IMR-90 (cell line): ENCODE measurements around the gene PSKH1. TPM values are rescaled to one million over a fixed set of nuclear protein-coding genes. Genes with fewer than 3 reads are reported as not detected.

Experiments used
- ATAC-seq: fragments of 200-7000 bp; cut with Tn5 transposase; 2 replicates; pipeline ENCODE4 v1.9.1; 2020; ENCODE audit warnings: low read depth, mild to moderate bottlenecking, moderate library complexity
- BruUV-seq: library from RNA; stranded (reverse); fragments of 400-500 nt; replicated peaks from 2 replicates; lab custom pipeline; 2021; lab: Mats Ljungman, UMichigan
- CTCF ChIA-PET: fragments of 300-600 bp; formaldehyde crosslinking; extraction: SDS; loops from one replicate; lab custom pipeline; 2021; ENCODE audit warnings: antibody characterized with exemption; lab: Yijun Ruan, JAX
- POLR2A ChIA-PET: fragments of 300-600 bp; sonication (Branson Sonifier 250); formaldehyde crosslinking; loops from one replicate; lab custom pipeline; 2022; ENCODE audit warnings: antibody characterized with exemption; ENCODE audit not compliant: unreplicated experiment; lab: Charles Lee
- DNase-seq: peaks from one replicate; pipeline ENCODE4 v3.0.0; 2013
- H2AFZ ChIP-seq: replicated peaks from 2 replicates; pipeline ENCODE3; 2013; ENCODE audit warnings: low read length, mild to moderate bottlenecking; ENCODE audit not compliant: poor library complexity
- H2AK5ac ChIP-seq: 2 replicates; pipeline ENCODE4 v1.6.1; 2013; ENCODE audit warnings: low read depth, low read length, inconsistent platforms
- H2AK9ac ChIP-seq: replicated peaks from 2 replicates; pipeline ENCODE3; 2013; ENCODE audit warnings: mild to moderate bottlenecking, low read depth, low read length, moderate library complexity; ENCODE audit not compliant: poor library complexity
- H2BK120ac ChIP-seq: 2 replicates; pipeline ENCODE4 v1.6.1; 2013; ENCODE audit warnings: low read depth, low read length, inconsistent platforms
- H2BK15ac ChIP-seq: 3 replicates; pipeline ENCODE4 v1.6.1; 2013; ENCODE audit warnings: low read depth, low read length, inconsistent platforms
- H2BK20ac ChIP-seq: 2 replicates; pipeline ENCODE4 v1.6.1; 2013; ENCODE audit warnings: low read depth, mild to moderate bottlenecking, inconsistent platforms, low read length, moderate library complexity
- H2BK5ac ChIP-seq: 2 replicates; pipeline ENCODE4 v1.6.1; 2013; ENCODE audit warnings: mild to moderate bottlenecking, low read depth, low read length, inconsistent platforms; ENCODE audit not compliant: poor library complexity, severe bottlenecking
- H3K14ac ChIP-seq: replicated peaks from 2 replicates; pipeline ENCODE4 v1.6.1; 2013; ENCODE audit warnings: low read depth, low read length, inconsistent platforms
- H3K18ac ChIP-seq: 2 replicates; pipeline ENCODE4 v1.6.1; 2013; ENCODE audit warnings: low read depth, low read length, control low read depth
- H3K23ac ChIP-seq: 2 replicates; pipeline ENCODE4 v1.6.1; 2013; ENCODE audit warnings: low read depth, low read length, inconsistent platforms
- H3K27ac ChIP-seq: 2 replicates; pipeline ENCODE4 v1.5.1; 2013; ENCODE audit warnings: mild to moderate bottlenecking, control low read depth, low read length; ENCODE audit not compliant: insufficient read depth
- H3K27me3 ChIP-seq: 2 replicates; pipeline ENCODE4 v1.6.1; 2013; ENCODE audit warnings: low read length; ENCODE audit not compliant: control insufficient read depth, insufficient read depth
- H3K36me3 ChIP-seq: 2 replicates; pipeline ENCODE4 v1.6.1; 2013; ENCODE audit warnings: low read length, mixed read lengths; ENCODE audit not compliant: control insufficient read depth, insufficient read depth
- H3K4ac ChIP-seq: 2 replicates; pipeline ENCODE4 v1.6.1; 2013; ENCODE audit warnings: low read depth, low read length, inconsistent platforms
- H3K4me1 ChIP-seq: 2 replicates; pipeline ENCODE4 v1.6.1; 2013; ENCODE audit warnings: low read length, mixed read lengths; ENCODE audit not compliant: control insufficient read depth, insufficient read depth
- H3K4me2 ChIP-seq: 2 replicates; pipeline ENCODE4 v1.6.1; 2013; ENCODE audit warnings: low read depth, mild to moderate bottlenecking, control low read depth, low read length, moderate library complexity
- H3K4me3 ChIP-seq: 2 replicates; pipeline ENCODE4 v1.5.1; 2013; ENCODE audit warnings: low read depth, mild to moderate bottlenecking, control low read depth, low read length, moderate library complexity; ENCODE audit not compliant: insufficient read depth
- H3K56ac ChIP-seq: 2 replicates; pipeline ENCODE4 v1.6.1; 2013; ENCODE audit warnings: low read length, inconsistent platforms; ENCODE audit not compliant: insufficient read depth; ENCODE audit errors: extremely low read depth
- H3K79me1 ChIP-seq, 2 experiments: 2 replicates each; pipeline ENCODE4 v1.6.1; 2013; ENCODE audit warnings: low read length in 2 of 2, inconsistent platforms in 1 of 2, low read depth in 1 of 2
- H3K9ac ChIP-seq: 2 replicates; pipeline ENCODE4 v1.6.1; 2013; ENCODE audit warnings: low read depth, low read length, control low read depth
- H3K9me1 ChIP-seq: 2 replicates; pipeline ENCODE4 v1.6.1; 2013; ENCODE audit warnings: low read length, inconsistent platforms; ENCODE audit not compliant: insufficient read depth
- H3K9me3 ChIP-seq: 2 replicates; pipeline ENCODE4 v1.6.1; 2013; ENCODE audit warnings: low read length; ENCODE audit not compliant: control insufficient read depth, insufficient read depth
- H4K20me1 ChIP-seq: 2 replicates; pipeline ENCODE4 v1.6.1; 2013; ENCODE audit warnings: low read length, inconsistent platforms; ENCODE audit not compliant: insufficient read depth
- H4K5ac ChIP-seq: 2 replicates; pipeline ENCODE4 v1.6.1; 2013; ENCODE audit warnings: mild to moderate bottlenecking, low read depth, low read length, control low read depth
- H4K8ac ChIP-seq, 2 experiments: 2 replicates each; pipeline ENCODE4 v1.6.1; 2013; ENCODE audit warnings: low read depth in 2 of 2, low read length in 2 of 2, control low read depth in 1 of 2, inconsistent platforms in 1 of 2
- H4K91ac ChIP-seq: 2 replicates; pipeline ENCODE4 v1.6.1; 2013; ENCODE audit warnings: low read depth, low read length, inconsistent platforms; ENCODE audit not compliant: insufficient read depth
- CEBPB ChIP-seq: IDR thresholded peaks from 2 replicates; pipeline ENCODE4 v1.6.1; 2012; ENCODE audit warnings: low read depth, low read length, improper control_type of control experiment
- NFE2L2 ChIP-seq: fragments of 150-350 bp; IDR thresholded peaks from 2 replicates; pipeline ENCODE4 v1.6.1; 2016; ENCODE audit warnings: low read depth, mild to moderate bottlenecking, low read length
- RFX5 ChIP-seq: IDR thresholded peaks from 2 replicates; pipeline ENCODE4 v1.8.0; 2012; ENCODE audit warnings: low read depth, mild to moderate bottlenecking, low read length, moderate library complexity
- WGBS, 2 experiments: methylation state at CpG; one replicate each; pipeline versions ENCODE4 v1.1.5 to v1.1.7; 2013; ENCODE audit warnings: missing lambda C conversion rate in 2 of 2; ENCODE audit not compliant: insufficient read length in 1 of 2; ENCODE audit errors: extremely low coverage in 2 of 2; 5-methylcytosine and 5-hydroxymethylcytosine counted together
- dilution Hi-C: fragments of 300-500 bp; cut with HindIII; formaldehyde crosslinking; loops from one replicate; pipeline ENCODE4 v1.14.3; 2018; ENCODE audit warnings: low sequenced_read_pairs; ENCODE audit not compliant: unreplicated experiment
- in situ Hi-C: fragments of 300-500 bp; cut with MboI; formaldehyde crosslinking; loops from 3 replicates; pipeline ENCODE4 v1.14.3; 2019; ENCODE audit warnings: low sequenced_read_pairs, inconsistent platforms, mixed read lengths
- intact Hi-C: fragments of 100-400 bp; cut with micrococcal nuclease; formaldehyde crosslinking; loops from 2 replicates; pipeline ENCODE4 v1.10.0; 2022
- polyA plus RNA-seq, 3 experiments: library from polyadenylated mRNA; depleted of rRNA; stranded (reverse); fragments of >200 nt; gene quantifications; 2 replicates each; pipeline ENCODE4 v1.2.3, GENCODE V29; 2012; ENCODE audit warnings: low replicate concordance in 1 of 3
- total RNA-seq: library from RNA; depleted of rRNA; stranded (reverse); fragments of >200 nt; gene quantifications from 2 replicates; pipeline ENCODE4 v1.2.3, GENCODE V29; 2012
- TF ChIP-seq, protein P1 (sequence below): fragments of 150-350 bp; IDR thresholded peaks from 2 replicates; pipeline ENCODE4 v1.6.1; 2016; ENCODE audit warnings: low read depth, mild to moderate bottlenecking, low read length, moderate library complexity, borderline replicate concordance

Gene PSKH1
- total and polyA plus RNA-seq, 2 of the 4 experiments (the other 2 are of a cell fraction): 11.5 to 26.7 TPM

DNA sequence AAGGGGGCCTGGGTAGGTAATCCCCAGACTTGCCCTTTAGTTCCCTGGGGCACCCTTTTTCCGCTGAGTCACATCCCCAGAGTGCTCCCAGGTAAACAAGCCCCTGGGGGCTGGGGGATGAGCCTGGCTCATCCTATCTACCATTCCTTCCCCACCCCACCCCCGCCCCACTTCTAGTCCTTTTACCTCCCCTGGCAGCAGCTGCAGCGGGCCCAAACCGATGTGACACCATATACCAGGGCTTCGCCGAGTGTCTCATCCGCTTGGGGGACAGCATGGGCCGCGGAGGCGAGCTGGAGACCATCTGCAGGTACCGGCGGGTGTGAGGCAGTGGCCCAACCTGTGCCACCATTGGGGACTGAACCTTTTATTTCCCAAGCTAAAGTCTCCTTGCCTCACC is 7.5 kb upstream of the PSKH1 start:
- no peak overlapping the region for H3K18ac ChIP-seq
- ChIA-PET CTCF (interaction anchor here (1.3 kb wide), 1 partner anchor 69 kb away, joined by 3 read pairs; no protein-coding TSS in a partner anchor), POLR2A (no interaction called here)
- DNase-seq (no peak), ATAC-seq (no peak)
- H3K4me3 ChIP-seq: no peak overlapping the region
- no peaks in the 10 kb centered on the region for H3K9me1 ChIP-seq
- peaks cover 4% of the 10 kb centered on the region; the same call in 1 of the 2 replicates for H3K4me1 ChIP-seq
- no peaks in the 10 kb centered on the region for H3K9me3 ChIP-seq
- dilution Hi-C loops (no loop called here), in situ Hi-C loops (no loop called here), intact Hi-C loops (no loop called here)
- no peak overlapping the region for H2AK9ac ChIP-seq
- TF ChIP-seq CEBPB (no peak), NFE2L2 (0 out of 2 replicates have a peak, but pooled peaks have one; percentile 8), RFX5 (no peak)
- TF ChIP-seq, protein P1, sequence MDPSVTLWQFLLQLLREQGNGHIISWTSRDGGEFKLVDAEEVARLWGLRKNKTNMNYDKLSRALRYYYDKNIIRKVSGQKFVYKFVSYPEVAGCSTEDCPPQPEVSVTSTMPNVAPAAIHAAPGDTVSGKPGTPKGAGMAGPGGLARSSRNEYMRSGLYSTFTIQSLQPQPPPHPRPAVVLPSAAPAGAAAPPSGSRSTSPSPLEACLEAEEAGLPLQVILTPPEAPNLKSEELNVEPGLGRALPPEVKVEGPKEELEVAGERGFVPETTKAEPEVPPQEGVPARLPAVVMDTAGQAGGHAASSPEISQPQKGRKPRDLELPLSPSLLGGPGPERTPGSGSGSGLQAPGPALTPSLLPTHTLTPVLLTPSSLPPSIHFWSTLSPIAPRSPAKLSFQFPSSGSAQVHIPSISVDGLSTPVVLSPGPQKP: no peak
- no peak overlapping the region for H2BK5ac ChIP-seq
- H2BK120ac ChIP-seq: no peak overlapping the region
- no peak overlapping the region for H3K56ac ChIP-seq
- H2BK20ac ChIP-seq: no peak overlapping the region
- peaks cover 0 to 5% of the 10 kb centered on the region in 2 experiments; a peak in 2 of 4 replicates for H3K79me1 ChIP-seq
- no peak overlapping the region for H2AFZ ChIP-seq
- no peak overlapping the region for H2BK15ac ChIP-seq
- H4K20me1 ChIP-seq: peaks cover 32% of the 10 kb centered on the region
- no peak overlapping the region for H4K8ac ChIP-seq
- no peak overlapping the region for H4K91ac ChIP-seq
- 80% methylated on average over 2 of the region's 12 CpGs; no CpG with 5 or more reads in 1 of the 2 experiments for WGBS, 2 experiments
- no peak overlapping the region for H2AK5ac ChIP-seq
- no peak overlapping the region for H3K9ac ChIP-seq
- no peak overlapping the region for H3K4me2 ChIP-seq
- BruUV-seq: no TSS peak
- H3K23ac ChIP-seq: no peak overlapping the region
- H3K4ac ChIP-seq: no peak overlapping the region
- peaks cover 38% of the 10 kb centered on the region for H3K36me3 ChIP-seq
- H3K27me3 ChIP-seq: no peaks in the 10 kb centered on the region
- H3K27ac ChIP-seq: no peak overlapping the region
- no peak overlapping the region for H3K14ac ChIP-seq
- H4K5ac ChIP-seq: no peak overlapping the region
